SK-N-MC (cell line): ENCODE results near the gene PDE1C.

Experiments used
- EZH2 ChIP-seq: fragments of 200-600 bp; sonication (generic); IDR thresholded peaks from one replicate; pipeline ENCODE4 v1.6.1; 2017; ENCODE audit warnings: antibody characterized with exemption
- POLR2AphosphoS5 ChIP-seq: IDR thresholded peaks from 2 replicates; pipeline ENCODE4 v1.6.1; 2012; ENCODE audit warnings: mild to moderate bottlenecking, low read depth, low read length, borderline replicate concordance

- TF ChIP-seq EZH2 (no peak), POLR2AphosphoS5 (no peak)
These were observed 27.3 kb downstream of the PDE1C start for GRCh38 chr7:32042900-32043299.
